HepG2 (cell line): ENCODE results near the gene LDLRAP1. TPM values are rescaled to one million over a fixed set of nuclear protein-coding genes. Genes with fewer than 3 reads are reported as not detected.
A peak's percentile ranks its signal among the peaks of the same experiment; 100 is the strongest.

ENCODE experiments used
- ATAC-seq: fragments of 200-7000 bp; cut with Tn5 transposase; 3 replicates; pipeline ENCODE4 v1.9.1; 2020; ENCODE audit warnings: mild to moderate bottlenecking, moderate library complexity
- BruUV-seq: library from RNA; stranded (reverse); fragments of 400-500 nt; replicated peaks from 2 replicates; lab custom pipeline; 2021; lab: Mats Ljungman, UMichigan
- CTCF ChIA-PET: fragments of 300-600 bp; formaldehyde crosslinking; extraction: SDS; loops from one replicate; lab custom pipeline; 2021; ENCODE audit warnings: low total read pairs, inconsistent platforms, low intra/inter-chr PET ratio; lab: Yijun Ruan, JAX
- POLR2A ChIA-PET: fragments of 350-600 bp; sonication (Branson Sonifier 250); formaldehyde crosslinking; loops from one replicate; lab custom pipeline; 2020; ENCODE audit warnings: antibody characterized with exemption, inconsistent platforms; lab: Yijun Ruan, JAX
- DNase-seq: peaks from one replicate; pipeline ENCODE4 v3.0.0-alpha.2; 2015; ENCODE audit warnings: low spot score
- FAIRE-seq: peaks from 3 replicates; lab custom pipeline; 2011; peaks lifted over from hg19 to GRCh38; lab: Jason Lieb, UNC
- H2AFZ ChIP-seq: one replicate; pipeline ENCODE4 v1.6.1; 2011; ENCODE audit warnings: low read length, inconsistent platforms
- H3K27ac ChIP-seq: fragments of 300-600 bp; 3 replicates; pipeline ENCODE4 v1.8.0; 2011; ENCODE audit warnings: mixed run types, mild to moderate bottlenecking, mixed read lengths, low read length, inconsistent platforms; ENCODE audit not compliant: insufficient read depth; ENCODE audit errors: extremely low read length
- H3K27me3 ChIP-seq, 2 experiments: fragments of 200-600 bp in 1 of 2; 2 replicates in 1 of 2; 3 replicates in 1 of 2; pipeline versions ENCODE4 v1.6.0 to v1.8.0; 2011; ENCODE audit warnings: low read length in 2 of 2, mild to moderate bottlenecking in 2 of 2, moderate library complexity in 2 of 2, inconsistent platforms in 1 of 2; ENCODE audit not compliant: insufficient read depth in 2 of 2, control insufficient read depth in 1 of 2
- H3K36me3 ChIP-seq, 2 experiments: fragments of 200-600 bp in 1 of 2; replicated peaks in 1 of 2; 2 replicates in 1 of 2; 3 replicates in 1 of 2; pipeline versions ENCODE4 v1.5.1 to v1.8.0; 2011; ENCODE audit warnings: low read length in 2 of 2, inconsistent platforms in 1 of 2; ENCODE audit not compliant: insufficient read depth in 2 of 2, control insufficient read depth in 1 of 2
- H3K4me1 ChIP-seq: 2 replicates; pipeline ENCODE4 v1.5.1; 2012; ENCODE audit warnings: low read length, inconsistent platforms; ENCODE audit not compliant: insufficient read depth
- H3K4me2 ChIP-seq: 2 replicates; pipeline ENCODE4 v1.6.0; 2011; ENCODE audit warnings: low read depth, low read length, inconsistent platforms
- H3K4me3 ChIP-seq, 3 experiments: fragments of 200-600 bp in 1 of 3; sonication (generic), shearing (Covaris generic) in 1 of 3; replicated peaks in 1 of 3; 2 replicates each; pipeline ENCODE4 v1.5.1; 2011 to 2016; ENCODE audit warnings: low read length in 3 of 3, inconsistent platforms in 2 of 3, low read depth in 2 of 3, mild to moderate bottlenecking in 2 of 3, control low read depth in 1 of 3, mixed read lengths in 1 of 3; ENCODE audit not compliant: insufficient read depth in 1 of 3
- H3K79me2 ChIP-seq: one replicate; pipeline ENCODE4 v1.6.1; 2011; ENCODE audit warnings: low read length, inconsistent platforms; ENCODE audit not compliant: insufficient read depth
- H3K9ac ChIP-seq: 2 replicates; pipeline ENCODE4 v1.6.0; 2011; ENCODE audit warnings: mild to moderate bottlenecking, low read depth, low read length, inconsistent platforms; ENCODE audit not compliant: insufficient read depth
- H3K9me3 ChIP-seq: 2 replicates; pipeline ENCODE4 v1.5.1; 2012; ENCODE audit warnings: mild to moderate bottlenecking, low read length
- H4K20me1 ChIP-seq: 2 replicates; pipeline ENCODE4 v1.6.0; 2011; ENCODE audit warnings: inconsistent platforms, mild to moderate bottlenecking, low read length, moderate library complexity; ENCODE audit not compliant: insufficient read depth
- AGO1 ChIP-seq: fragments of 200-400 bp; formaldehyde crosslinking; IDR thresholded peaks from 2 replicates; pipeline ENCODE4 v1.6.1; 2017; ENCODE audit warnings: mild to moderate bottlenecking, low read depth, low read length, moderate library complexity; ENCODE audit not compliant: poor library complexity, severe bottlenecking
- ERF ChIP-seq: IDR thresholded peaks from 2 replicates; pipeline ENCODE4 v1.6.1; 2018; ENCODE audit warnings: missing biosample characterization, missing genetic modification reagents
- FOSL1 ChIP-seq: sonication (generic); formaldehyde crosslinking; IDR thresholded peaks from 2 replicates; pipeline ENCODE4 v1.9.0; 2021; ENCODE audit warnings: missing genetic modification reagents, borderline replicate concordance
- IRF1 ChIP-seq: sonication (generic); formaldehyde crosslinking; IDR thresholded peaks from 2 replicates; pipeline ENCODE4 v1.4.0; 2020; ENCODE audit warnings: low read depth, mild to moderate bottlenecking, missing genetic modification reagents
- PTBP1 ChIP-seq: fragments of 200-400 bp; formaldehyde crosslinking; IDR thresholded peaks from 2 replicates; pipeline ENCODE4 v1.6.1; 2018; ENCODE audit warnings: low read length, low read depth; ENCODE audit not compliant: poor library complexity, severe bottlenecking
- ZBTB33 ChIP-seq: sonication (generic); formaldehyde crosslinking; IDR thresholded peaks from 2 replicates; pipeline ENCODE4 v1.4.0; 2020; ENCODE audit warnings: missing genetic modification reagents
- ZNF124 ChIP-seq: sonication (generic); formaldehyde crosslinking; IDR thresholded peaks from 2 replicates; pipeline ENCODE4 v1.4.0; 2020; ENCODE audit warnings: missing genetic modification reagents
- ZNF639 ChIP-seq: conservative IDR thresholded peaks from 2 replicates; pipeline ENCODE4 v1.6.1; 2018; ENCODE audit warnings: missing genetic modification reagents
- WGBS: methylation state at CpG from one replicate; pipeline ENCODE4 v1.1.6; 2017; ENCODE audit warnings: low lambda C conversion rate; 5-methylcytosine and 5-hydroxymethylcytosine counted together
- in situ Hi-C: cut with HindIII; loops from 2 replicates; pipeline ENCODE4 v1.10.0; 2017; ENCODE audit warnings: low pct_unique_long_range_greater_than_20kb; ENCODE audit not compliant: extremely low pct_ligation_motif_present
- intact Hi-C: fragments of 100-400 bp; cut with micrococcal nuclease; formaldehyde crosslinking; loops from one replicate; pipeline ENCODE4 v1.10.0; 2022; ENCODE audit not compliant: unreplicated experiment
- polyA plus RNA-seq, 8 experiments: library from polyadenylated mRNA; depleted of rRNA in 3 of 8; stranded (reverse) in 7 of 8; unstranded in 1 of 8; fragments of >200 nt; fragmentation: Illumina TruSeq in 4 of 8; extraction: Trizol in 4 of 8; gene quantifications; 2 replicates each; pipeline versions ENCODE4 v1.2.1 to v1.2.3, GENCODE V29; 2011 to 2016; ENCODE audit warnings: low read depth in 4 of 8, missing spikeins in 1 of 8, mixed read lengths in 1 of 8; ENCODE audit not compliant: insufficient read depth in 1 of 8
- total RNA-seq, 5 experiments: library from RNA; depleted of rRNA; stranded (reverse); fragments of >200 nt; fragmentation: Illumina TruSeq; extraction: Trizol; gene quantifications; 2 replicates each; pipeline ENCODE4 v1.2.3, GENCODE V29; 2016; ENCODE audit warnings: low read depth in 1 of 5

Gene LDLRAP1
- total and polyA plus RNA-seq, 2 of the 13 experiments (the other 11 are each of a cell fraction or from before 2014, with no cell fraction given): 7.2 to 12.1 TPM

DNA sequence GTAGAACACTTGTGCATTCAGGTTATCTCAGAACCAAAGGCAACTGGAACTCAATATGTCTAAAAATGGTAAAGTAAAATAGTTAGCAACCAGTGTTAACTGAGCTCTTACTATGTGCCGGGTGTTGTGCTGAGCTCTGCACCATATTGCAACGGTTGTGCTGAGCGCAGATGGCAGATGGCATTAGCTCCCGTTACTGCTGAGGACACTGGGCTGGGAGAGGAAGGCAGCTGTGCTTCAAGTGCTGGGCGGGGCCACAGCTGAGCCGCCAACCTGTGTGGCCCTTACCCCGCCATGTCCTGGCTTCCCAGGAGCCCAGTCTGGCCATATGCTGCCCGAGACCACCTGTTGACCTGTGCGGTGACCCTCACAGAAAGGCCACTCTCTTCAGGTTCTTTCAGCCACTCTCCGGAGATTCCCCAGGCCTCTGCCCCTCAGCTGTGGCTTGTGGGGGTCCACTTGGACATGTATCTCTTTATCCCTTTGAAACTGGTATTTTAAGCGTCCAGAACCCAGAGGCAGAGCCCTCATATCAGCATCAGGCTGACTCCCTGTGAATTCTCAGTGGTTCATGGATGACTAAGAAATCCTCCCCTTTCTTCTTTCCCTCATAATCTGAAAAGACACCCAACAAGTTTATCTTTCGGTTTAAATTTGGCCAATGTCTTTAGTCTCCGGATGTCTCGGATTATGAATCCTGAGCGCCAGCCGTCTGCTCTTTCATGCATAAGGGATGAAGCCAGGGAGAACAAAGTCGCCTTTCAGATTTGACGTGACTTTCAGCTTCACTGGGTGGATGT lies 26.4 kb downstream of the LDLRAP1 start:
- CTCF ChIA-PET: no interaction called here
- no peak overlapping the region for H3K27ac ChIP-seq

More for the DNA sequence above, 26.4 kb downstream of the LDLRAP1 start:
- Histone ChIP-seq H3K9ac (no peak overlapping the region), H3K27me3 (peaks cover 0 to 3% of the 10 kb centered on the region in 2 experiments; a peak in 2 of 5 replicates), H3K36me3 (no peaks in the 10 kb centered on the region), H3K4me2 (no peak overlapping the region), H3K9me3 (no peaks in the 10 kb centered on the region), H3K4me3 (no peak overlapping the region), H3K79me2 (no peaks in the 10 kb centered on the region), H2AFZ (no peak overlapping the region), H4K20me1 (no peaks in the 10 kb centered on the region), H3K4me1 (peaks cover 35% of the 10 kb centered on the region)
- in situ Hi-C loops: loop anchor here (5.0 kb wide), 1 partner anchor 37 kb away; no protein-coding TSS in a partner anchor
- FAIRE-seq (no peak), DNase-seq (no peak), ATAC-seq (no peak)
- no TSS peak for BruUV-seq
- intact Hi-C loops: no loop called here
- POLR2A ChIA-PET: no interaction called here
- TF ChIP-seq ERF (CRISPR knock-in tag) (no peak), ZBTB33 (CRISPR knock-in tag) (peak; percentile 59; the same call in 1 of the 2 replicates), ZNF639 (CRISPR knock-in tag) (no peak), AGO1 (no peak), FOSL1 (CRISPR knock-in tag) (no peak), PTBP1 (no peak), IRF1 (no peak), ZNF124 (CRISPR knock-in tag) (no peak)
- WGBS: 67% methylated on average over 12 of the region's 18 CpGs
